CD4-positive, alpha-beta T cell treated with Interleukin-15 for 4 hours (primary cell): ENCODE measurements around the gene ZC3H8.

Experiments used
- DNase-seq: peaks from one replicate; pipeline ENCODE4 v3.0.0-alpha.2; 2020; ENCODE audit warnings: low spot score

ZC3H8 gene

DNA sequence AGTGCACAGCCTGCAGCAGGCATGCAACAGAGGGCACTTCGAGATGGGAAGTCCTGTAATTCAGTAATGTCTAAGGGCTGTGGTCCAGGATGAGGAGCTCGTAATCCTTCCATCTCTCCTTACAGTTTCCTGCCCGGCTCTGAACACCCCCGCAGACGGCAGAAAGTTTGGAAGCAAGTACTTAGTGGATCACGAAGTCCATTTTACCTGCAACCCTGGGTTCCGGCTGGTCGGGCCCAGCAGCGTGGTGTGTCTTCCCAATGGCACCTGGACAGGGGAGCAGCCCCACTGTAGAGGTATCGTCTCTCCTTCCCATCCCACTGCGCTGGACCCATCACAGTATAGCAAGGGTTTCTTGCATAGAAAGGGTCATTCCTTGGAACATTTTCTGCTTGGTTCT lies 90.0 kb downstream of the ZC3H8 start:
- DNase-seq = no peak

- DNase-seq = no peak
These were observed 91.3 kb downstream of the ZC3H8 start for GRCh38 chr2:112163541-112163981.

- DNase-seq = no peak
These were observed 91.9 kb downstream of the ZC3H8 start for GRCh38 chr2:112162956-112163355.

GRCh38 chr2:112162341-112162740 lies 92.5 kb downstream of the ZC3H8 start:
- DNase-seq = no peak
